NB4 (cell line): ENCODE measurements around the gene GTF3C4.

Source experiments
- DNase-seq: peaks from one replicate; pipeline ENCODE4 v3.0.0; 2010; ENCODE audit warnings: low read depth
- H3K4me3 ChIP-seq: one replicate; pipeline ENCODE4 v1.5.1; 2011; ENCODE audit warnings: mild to moderate bottlenecking, low read depth, low read length, moderate library complexity
- MYC ChIP-seq: IDR thresholded peaks from 2 replicates; pipeline ENCODE4 v1.6.1; 2011; ENCODE audit warnings: low read depth, low read length
- POLR2A ChIP-seq: IDR thresholded peaks from 2 replicates; pipeline ENCODE4 v1.6.1; 2011; ENCODE audit warnings: mild to moderate bottlenecking; ENCODE audit not compliant: insufficient read length; ENCODE audit errors: extremely low read depth
- TF ChIP-seq, protein P1 (sequence below): IDR thresholded peaks from 2 replicates; pipeline ENCODE4 v1.6.1; 2011; ENCODE audit warnings: low read depth, low read length
- TF ChIP-seq, protein P2 (sequence below): IDR thresholded peaks from one replicate; pipeline ENCODE4 v1.5.1; 2012; ENCODE audit warnings: low read depth, low read length

The GTF3C4 gene

DNA sequence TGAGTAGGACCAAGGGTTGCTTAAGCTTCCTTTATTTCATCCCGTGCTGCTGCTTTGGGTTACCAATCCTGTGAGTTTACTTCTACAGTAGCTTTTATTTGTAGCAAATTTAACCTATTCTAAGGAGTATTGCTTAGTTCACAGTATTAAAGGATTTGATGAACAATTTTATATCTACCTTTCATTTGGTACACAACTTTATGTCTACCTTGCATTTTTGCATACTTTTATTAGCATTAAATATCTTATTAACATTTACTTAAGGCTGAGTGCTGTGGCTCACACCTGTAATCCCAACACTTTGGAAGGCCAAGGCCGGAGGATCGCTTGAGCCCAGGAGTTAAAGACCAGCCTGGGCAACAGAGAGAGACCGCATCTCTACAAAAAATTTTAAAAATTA, 4.2 kb downstream of the GTF3C4 start:
- TF ChIP-seq MYC (no peak), POLR2A (no peak)

DNA sequence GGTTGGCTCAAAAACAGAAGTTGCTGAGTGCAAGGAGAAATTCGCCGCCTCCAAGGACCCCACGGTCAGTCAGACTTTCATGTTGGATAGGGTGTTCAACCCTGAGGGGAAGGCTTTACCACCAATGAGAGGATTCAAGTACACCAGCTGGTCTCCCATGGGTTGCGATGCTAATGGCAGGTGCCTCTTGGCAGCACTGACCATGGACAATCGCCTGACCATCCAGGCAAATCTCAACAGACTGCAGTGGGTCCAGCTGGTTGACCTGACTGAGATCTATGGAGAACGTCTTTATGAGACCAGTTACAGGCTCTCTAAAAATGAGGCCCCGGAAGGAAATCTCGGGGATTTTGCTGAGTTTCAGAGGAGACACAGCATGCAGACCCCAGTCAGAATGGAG, 7.7 kb downstream of the GTF3C4 start:
- no peak overlapping the region for H3K4me3 ChIP-seq
- no peak for TF ChIP-seq POLR2A
- TF ChIP-seq, protein P1, sequence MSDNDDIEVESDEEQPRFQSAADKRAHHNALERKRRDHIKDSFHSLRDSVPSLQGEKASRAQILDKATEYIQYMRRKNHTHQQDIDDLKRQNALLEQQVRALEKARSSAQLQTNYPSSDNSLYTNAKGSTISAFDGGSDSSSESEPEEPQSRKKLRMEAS: no peak
- no peak for TF ChIP-seq MYC
- TF ChIP-seq, protein P2, sequence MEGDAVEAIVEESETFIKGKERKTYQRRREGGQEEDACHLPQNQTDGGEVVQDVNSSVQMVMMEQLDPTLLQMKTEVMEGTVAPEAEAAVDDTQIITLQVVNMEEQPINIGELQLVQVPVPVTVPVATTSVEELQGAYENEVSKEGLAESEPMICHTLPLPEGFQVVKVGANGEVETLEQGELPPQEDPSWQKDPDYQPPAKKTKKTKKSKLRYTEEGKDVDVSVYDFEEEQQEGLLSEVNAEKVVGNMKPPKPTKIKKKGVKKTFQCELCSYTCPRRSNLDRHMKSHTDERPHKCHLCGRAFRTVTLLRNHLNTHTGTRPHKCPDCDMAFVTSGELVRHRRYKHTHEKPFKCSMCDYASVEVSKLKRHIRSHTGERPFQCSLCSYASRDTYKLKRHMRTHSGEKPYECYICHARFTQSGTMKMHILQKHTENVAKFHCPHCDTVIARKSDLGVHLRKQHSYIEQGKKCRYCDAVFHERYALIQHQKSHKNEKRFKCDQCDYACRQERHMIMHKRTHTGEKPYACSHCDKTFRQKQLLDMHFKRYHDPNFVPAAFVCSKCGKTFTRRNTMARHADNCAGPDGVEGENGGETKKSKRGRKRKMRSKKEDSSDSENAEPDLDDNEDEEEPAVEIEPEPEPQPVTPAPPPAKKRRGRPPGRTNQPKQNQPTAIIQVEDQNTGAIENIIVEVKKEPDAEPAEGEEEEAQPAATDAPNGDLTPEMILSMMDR: no peak
- no peak for DNase-seq

More for the DNA sequence above, 4.2 kb downstream of the GTF3C4 start:
- no peak for DNase-seq
- H3K4me3 ChIP-seq: peak overlapping the region; percentile 8

DNA sequence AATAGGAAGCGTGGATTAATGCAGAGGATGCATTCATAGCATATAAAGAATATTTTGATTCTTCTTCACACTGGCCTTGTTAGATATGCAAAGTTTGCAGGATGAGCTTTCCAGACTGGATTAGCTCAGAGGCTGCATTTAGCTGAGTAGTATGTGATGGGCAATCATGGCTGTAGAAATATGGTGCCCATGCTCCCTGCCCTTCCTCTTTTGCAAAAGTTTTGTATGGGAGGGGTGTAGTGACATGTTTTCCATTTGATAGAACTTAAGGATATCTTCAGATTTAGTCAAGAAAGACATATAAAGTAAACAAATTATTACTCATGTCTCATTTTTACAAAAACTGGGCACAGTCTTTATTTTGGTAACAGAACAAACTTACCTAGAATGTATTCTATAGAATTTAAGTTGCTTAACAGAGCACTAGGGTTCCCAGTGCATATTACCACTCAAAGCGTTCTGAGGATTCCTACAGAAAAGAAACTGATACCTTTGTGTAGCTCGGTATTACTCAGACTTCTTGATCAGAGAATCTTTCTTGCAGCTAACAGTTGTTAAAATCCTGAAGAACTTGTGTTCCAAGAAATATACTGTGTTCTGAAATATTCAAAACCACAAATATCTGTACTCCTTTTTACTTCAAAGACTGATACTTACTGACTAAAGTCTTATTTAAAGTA, 9.8 kb downstream of the GTF3C4 start:
- no peak for DNase-seq
- H3K4me3 ChIP-seq: no peak overlapping the region
- TF ChIP-seq, protein P2: no peak
- TF ChIP-seq POLR2A: no peak
- no peak for TF ChIP-seq MYC
- TF ChIP-seq, protein P1: no peak

DNA sequence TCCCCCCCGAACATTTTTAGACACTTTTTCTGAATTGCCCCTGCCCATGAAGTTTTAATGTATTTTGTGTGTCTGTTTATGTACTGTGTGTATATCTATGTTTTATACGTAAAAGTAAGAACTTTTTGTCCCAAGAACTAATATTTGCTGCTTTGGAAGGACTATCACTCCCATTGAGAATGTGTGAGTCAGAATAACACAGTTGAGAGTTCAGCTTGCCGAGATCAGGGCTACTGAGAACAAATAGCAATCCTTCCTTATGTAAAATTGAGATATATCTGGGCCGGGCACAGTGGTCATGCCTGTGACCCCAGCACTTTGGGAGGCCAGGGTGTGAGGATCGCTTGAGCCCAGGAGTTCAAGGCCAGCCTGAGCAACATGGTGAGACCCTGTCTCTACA, 11.3 kb downstream of the GTF3C4 start:
- TF ChIP-seq, protein P1: no peak
- TF ChIP-seq POLR2A: no peak
- no peak for TF ChIP-seq MYC
- TF ChIP-seq, protein P2: no peak
- DNase-seq: no peak
- H3K4me3 ChIP-seq: no peak overlapping the region

DNA sequence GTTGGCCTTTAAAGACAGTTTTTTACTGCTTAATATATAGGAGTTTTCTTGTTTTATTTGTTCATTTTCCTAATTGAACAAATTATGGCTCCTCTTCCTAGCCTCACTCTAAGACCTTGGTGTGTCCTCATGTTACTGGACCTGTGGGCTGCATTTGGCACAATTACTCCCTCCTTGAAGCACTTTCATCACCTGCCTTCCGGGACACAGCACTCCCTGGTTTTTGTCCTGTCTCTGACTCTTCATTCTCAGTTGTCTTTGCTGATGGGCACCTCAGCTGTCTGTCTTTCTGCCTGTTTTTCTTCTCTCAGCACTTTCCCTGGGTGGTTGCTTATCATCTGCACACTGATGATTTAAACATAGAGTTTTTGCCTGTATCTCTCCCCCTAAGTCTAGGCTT, 13.6 kb downstream of the GTF3C4 start:
- DNase-seq: no peak
- TF ChIP-seq, protein P1: no peak
- TF ChIP-seq, protein P2: no peak
- TF ChIP-seq POLR2A (no peak), MYC (no peak)

DNA sequence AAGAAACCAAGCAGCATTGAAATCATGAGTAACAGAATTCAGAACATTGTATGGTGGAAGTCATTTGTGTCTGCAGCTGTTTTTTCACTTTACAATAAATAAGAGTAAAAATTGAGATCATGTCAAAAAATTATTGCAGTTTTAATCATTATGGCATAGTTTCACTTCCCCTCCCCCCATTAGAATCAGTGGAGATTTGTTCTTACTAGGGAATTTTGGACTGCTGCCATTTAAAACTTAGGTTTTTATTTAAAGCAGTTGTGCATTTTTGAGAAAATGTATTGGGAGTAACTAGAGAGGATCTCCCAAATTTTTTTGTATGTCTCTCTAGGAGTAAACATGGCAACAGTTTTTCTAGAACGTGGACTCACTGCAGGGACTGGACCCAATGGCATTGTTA, 20.4 kb downstream of the GTF3C4 start:
- DNase-seq: no peak
- TF ChIP-seq, protein P1: no peak
- no peak for TF ChIP-seq POLR2A
- TF ChIP-seq, protein P2: no peak
- H3K4me3 ChIP-seq: no peak overlapping the region

More for the DNA sequence above, 13.6 kb downstream of the GTF3C4 start:
- H3K4me3 ChIP-seq: no peak overlapping the region
